HG02973 (cell line): ENCODE data around the gene VKORC1L1.
"Not testable (repeated sequence)": the region's sequence is repeated elsewhere in the genome, so short reads cannot be mapped to it uniquely, and the experiment has no call there.

Experiments used
- ATAC-seq: cut with Tn5 transposase; IDR thresholded peaks from one replicate; pipeline ENCODE4 v1.9.1; 2021; ENCODE audit warnings: moderate library complexity; ENCODE audit not compliant: unreplicated experiment

Gene VKORC1L1

DNA sequence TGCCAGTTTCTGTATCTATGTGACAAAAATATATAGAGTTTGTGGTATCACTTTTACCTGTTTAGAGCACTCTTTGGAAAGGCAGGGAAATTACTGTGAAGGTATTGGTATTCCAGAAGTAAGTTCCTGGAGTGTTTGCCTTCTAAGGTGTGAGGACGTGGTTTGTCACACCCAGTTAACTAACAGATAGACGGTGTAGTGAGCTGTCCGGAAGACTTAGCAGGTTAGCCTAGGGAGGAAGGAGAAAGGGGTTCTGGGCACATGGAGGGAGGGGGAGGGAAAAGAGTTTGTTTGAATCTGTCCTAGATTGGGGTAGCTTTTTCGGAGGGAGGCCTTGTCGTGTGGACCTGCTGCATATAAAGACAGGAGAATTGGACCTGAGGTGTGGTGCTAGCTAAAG is 7.4 kb downstream of the VKORC1L1 start:
- ATAC-seq = not testable (repeated sequence)

DNA sequence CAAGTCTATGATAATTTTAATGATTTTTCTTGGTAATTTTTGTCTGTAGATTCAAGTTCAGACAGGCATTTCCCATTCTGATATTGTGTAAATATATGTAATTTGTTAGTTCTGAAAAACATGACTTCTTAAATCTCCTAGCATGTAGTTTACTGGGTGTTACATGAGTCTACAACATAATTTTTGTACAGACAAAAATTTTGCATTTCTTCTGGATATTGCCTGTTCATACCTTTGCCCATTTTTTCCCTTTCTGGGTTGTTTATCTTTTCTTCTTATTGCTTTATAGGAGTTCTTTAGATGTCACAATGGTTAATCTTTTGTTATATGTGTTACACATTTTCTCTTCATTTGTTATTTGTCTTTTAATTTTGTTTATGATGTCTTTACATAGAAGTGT is 12.1 kb downstream of the VKORC1L1 start:
- not testable (repeated sequence) for ATAC-seq

DNA sequence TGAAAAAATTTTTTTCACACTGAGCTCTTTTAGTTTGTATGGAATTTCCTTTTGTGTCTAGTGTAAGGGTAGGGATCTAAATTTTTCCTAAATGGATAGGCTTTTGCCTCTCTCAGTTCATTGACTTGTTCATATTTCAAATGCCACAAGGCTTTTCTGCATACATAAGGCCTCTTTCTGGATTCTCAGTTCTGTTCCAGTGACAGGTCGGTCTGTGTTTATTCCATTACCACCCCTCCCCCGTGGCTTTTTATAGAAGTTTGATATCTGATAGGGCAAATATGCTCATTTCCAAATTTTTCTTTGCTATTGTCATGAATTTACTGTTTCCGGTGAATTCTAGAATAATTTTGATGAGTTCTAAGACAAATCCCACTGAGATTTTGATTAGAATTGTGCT is 12.7 kb downstream of the VKORC1L1 start:
- ATAC-seq = not testable (repeated sequence)

DNA sequence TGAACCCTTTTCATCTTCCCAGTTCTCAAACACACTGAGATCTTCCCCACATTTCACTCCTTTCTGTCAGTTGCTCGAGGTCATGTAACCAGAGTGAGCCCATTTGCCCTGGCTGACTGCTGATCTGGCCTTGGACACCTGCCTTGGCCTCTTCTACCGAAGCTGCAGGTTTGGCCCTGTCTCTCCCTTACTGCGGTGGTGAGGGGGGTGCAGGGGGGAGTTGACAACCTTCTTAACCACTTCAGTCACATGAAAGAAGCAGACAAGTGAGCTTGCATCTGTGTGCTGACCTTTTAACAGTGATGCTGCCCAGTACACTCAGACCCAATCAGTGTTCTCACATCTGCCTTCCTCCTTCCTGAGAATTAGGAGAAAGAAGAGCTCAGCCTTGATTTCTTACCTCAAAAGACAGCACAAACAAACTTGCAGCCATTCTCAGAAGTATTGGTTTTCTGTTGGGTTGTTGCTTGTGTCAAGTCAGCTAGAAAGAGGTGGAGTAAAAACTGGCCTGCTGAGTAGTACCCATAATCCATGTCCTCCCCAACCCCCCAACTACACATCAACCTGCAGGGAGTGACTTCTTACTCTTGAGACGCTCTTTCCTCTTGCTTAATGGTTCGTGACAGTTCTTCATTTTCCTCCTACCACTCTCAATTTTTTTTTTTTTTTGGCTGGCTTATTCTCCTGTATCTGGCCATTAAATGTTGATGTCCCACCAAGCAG is 15.7 kb downstream of the VKORC1L1 start:
- not testable (repeated sequence) for ATAC-seq

DNA sequence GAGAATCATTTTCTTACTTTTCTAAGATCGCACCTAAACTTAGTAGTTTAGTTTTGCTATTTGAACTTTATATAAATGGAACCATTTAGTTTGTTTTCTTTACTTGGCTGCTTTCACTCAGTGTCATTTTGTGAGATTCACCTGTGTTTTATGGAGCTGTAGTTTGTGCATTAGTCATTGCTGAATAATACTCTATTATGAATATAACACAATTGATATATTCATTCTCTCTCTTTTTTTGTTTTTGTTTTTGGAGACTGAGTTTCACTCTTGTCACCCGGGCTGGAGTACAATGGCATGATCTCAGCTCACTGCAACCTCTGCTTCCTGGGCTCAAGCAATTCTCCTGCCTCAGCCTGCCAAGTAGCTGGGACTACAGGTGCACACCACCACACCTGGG is 16.8 kb downstream of the VKORC1L1 start:
- not testable (repeated sequence) for ATAC-seq

DNA sequence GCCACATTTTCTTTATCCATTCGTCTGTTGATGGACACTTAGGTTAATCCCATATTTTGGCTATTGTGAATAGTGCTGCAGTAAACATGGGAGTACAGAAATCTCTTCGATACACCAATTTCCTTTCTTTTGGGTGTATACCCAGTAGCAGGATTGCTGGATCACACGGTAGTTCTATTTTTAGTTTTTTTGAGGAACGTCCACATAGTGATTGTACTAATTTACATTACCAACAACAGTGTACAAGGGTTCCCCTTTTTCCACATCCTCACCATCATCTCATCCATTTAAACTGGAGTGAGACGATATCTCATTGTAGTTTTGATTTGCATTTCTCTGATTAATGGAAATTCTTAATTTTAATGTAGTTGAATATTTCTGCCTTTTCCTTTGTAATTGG is 19.3 kb downstream of the VKORC1L1 start:
- ATAC-seq = no peak

DNA sequence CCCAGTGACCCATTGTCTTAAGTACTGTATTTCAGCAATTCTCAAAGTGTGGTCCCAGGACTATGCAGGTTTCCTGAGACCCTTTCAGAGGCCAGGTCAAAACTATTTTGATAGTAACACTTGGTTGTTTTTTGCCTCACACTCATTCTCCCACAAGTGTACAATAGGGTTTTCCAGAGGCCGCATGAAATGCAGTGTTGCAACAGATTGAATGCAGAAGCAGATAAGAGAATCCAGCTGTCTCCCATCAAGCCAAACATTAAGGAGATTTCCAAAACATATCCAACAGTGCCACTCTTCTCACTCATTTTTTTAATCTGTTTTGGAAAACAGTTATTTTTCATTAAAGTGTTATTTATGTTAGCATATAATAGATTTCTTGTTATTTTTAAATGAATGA is 20.0 kb downstream of the VKORC1L1 start:
- ATAC-seq = no peak

DNA sequence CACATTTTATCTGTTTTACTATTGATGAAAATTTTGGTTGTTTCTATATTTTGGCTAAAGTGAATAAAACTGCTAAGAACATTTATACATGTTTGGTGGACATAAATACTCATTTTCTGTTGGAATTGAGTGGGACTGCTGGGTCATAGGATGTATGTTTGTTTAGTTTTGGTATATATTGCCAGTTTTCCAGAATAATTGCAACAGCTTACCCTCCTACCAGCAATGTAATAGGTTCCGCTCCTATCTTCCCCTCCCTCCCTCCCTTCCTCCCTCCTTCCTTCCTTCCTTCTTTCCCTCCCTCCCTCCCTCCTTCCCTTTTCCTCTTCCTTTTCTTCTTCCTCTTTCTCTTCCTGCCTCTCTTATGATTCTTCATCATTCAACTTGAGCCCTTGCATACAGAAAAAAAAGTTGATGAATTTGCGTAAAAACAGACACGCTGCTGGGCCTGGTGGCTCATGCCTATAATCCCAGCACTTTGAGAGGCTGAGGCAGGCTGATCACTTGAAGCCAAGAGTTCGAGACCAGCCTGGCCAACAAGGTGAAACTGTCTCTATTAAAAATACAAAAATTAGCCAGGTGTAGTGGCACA is 23.5 kb downstream of the VKORC1L1 start:
- no peak for ATAC-seq

DNA sequence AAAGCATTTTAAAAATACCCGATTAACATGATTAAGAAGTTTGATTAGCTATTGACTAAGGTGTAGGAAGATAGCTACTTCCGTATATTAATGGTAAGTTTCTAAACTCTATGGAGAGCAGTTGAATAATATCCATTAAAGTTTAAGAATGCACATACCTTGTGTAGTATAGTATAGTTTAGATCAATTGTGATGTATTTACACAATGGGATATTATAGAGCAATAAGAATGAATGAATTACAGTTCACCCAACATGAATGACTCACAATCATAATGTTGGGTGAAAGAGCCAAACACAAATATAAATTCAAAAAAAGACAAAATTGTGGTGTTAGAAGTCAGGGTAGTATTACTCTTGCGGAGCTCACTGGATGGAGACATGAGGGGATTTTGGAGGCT is 24.4 kb downstream of the VKORC1L1 start:
- ATAC-seq = not testable (repeated sequence)

DNA sequence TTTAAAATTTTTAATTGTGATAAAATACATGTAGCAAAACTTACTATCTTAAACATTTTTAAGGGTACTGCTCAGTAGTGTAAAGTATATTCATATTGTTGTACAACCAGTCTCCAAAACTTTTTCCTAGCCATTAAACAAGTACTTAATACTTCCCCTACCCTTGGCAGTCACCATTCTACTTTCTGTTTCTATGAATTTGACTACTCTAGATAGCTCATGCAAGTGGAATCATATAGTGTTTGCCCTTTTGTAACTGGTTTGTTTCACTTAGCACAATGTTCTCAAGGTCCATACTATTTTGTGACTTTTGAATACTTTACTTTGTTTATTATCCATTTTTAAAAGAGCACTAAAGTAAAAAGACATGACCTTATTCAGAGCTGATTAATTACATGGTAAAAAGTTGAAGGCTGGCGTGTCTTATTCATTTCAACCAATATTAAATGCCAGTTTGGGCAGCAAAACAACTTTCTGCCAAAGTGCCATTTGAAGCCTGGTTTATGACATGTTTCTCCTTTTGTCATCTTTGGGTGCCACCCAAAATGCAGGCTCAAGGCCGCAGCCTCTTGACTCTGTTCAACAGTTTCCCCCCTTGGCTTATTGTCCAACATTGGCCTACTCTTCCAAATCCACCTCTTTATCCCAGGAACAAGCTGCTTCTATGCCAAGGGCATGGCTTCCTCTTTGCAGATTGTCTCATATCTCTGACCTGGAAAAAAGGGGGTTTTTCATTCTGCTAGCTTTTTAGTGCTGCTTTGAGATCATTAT is 26.0 kb downstream of the VKORC1L1 start:
- peak; percentile 80 for ATAC-seq

DNA sequence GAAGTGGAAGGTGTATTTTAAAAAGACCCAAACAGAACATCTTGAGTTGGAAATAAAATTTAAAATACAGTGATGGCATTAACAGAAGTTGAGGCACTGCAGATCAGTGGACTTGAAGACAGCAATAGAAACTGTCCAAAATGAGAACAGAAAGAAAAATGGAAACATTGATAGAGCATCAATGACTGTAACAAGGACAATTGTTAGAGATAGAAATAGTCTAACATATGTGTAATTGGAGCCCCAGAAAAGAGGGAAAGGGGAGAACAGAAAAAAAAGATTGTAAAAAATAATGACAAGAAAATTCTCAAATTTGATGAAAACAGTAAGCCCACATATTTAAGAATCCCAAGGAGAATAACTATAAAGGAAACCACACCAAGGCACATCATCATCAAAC is 29.4 kb downstream of the VKORC1L1 start:
- no peak for ATAC-seq

DNA sequence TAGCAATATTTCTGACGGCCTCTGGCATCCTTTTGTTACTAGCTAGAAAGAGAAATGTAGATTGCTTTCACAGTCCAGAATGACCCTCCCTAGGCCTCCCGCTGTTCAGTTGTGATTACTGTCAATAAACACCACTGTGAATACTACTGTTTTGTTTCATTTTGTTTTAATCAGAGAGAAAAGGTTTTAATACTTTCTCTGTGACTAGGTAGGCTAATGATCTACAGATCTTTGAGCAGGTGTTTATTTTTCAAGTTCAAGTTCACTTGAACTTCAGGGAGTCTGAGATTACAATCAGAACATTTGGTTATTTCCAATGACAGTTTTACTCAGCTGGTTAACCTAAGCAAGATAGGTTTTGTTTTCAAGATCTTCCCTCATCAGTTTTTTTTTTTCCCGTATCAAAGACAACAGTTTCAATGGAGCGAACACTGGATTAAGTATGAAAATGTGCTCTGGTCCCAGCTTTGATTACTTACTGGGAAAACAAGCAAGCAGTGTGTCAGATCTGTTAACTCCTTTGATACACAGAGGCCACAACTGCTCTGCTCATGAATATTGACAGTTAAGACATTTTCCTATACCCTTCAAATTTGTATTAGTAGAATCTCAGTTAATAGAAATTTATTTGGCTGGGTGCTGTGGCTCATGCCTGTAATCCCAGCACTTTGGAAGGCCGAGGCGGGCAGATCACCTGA is 34.8 kb downstream of the VKORC1L1 start:
- ATAC-seq = no peak

DNA sequence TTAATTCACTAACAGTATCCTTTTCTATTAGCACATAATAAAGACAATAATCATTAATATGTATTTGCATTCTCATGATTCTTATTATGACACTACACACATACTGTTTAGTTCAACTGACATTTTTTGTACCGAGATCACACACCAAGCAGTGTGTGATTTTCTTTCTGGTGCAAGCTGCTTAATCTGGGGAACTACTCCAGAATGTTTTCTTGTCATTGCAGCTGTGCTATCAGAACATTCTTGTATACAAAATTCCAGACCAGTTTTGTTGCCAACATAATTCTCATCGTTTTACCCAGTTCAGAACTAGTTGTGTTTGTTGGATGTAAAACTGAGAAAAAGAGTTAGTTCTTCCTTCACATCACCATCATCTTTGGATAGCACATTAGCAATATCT is 37.4 kb downstream of the VKORC1L1 start:
- ATAC-seq = no peak

DNA sequence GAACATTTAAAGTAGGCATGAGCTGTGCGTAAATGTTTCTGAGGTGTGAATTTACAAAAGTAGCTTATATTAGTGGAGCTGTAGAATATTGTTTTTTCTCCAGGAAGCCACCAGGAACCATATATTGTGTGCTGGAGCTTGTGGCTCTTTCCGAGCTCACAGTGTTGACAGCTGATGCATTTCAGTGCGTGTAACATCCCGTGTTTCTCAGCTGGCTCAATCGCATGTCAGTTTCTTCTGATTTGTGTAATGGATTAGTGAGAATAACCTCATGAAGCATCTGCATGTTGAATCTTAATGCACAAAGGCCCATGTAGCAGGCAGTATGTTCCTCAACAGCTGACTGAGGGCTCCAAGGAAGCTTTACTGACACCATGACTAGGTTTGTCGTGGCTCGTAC is 39.4 kb downstream of the VKORC1L1 start:
- no peak for ATAC-seq

DNA sequence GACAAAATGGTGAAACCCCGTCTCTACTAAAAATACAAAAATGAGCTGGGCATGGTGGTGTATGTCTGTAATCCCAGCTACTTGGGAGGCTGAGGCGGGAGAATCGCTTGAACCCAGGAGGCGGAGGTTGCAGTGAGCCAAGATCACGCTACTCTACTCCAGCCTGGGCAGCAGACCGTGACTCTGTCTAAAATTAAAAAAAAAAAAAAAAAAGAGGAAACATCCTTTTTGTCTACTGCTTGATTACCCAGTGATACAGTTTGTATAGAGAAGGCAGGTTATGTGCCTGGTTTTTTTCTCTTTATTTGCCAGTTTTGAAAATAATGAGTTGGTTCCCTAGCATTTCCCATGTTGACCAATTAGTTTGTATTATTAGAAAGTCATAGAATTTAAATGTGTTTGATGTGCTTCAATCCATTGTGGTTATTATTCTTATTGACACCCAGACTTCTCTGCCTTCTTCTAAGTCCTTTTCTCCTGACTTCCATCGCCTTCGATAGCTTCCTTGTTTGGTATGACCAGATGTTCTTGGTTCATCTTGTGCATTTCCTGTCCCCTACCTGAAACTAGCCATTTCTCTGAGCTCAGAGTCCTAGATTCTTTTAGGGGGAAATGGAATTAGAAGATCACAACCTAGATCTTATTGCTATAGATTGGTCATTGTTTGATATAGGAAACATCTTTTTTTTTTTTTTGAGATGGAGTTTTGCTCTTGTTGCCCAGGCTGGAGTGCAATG is 43.2 kb downstream of the VKORC1L1 start:
- no peak for ATAC-seq

DNA sequence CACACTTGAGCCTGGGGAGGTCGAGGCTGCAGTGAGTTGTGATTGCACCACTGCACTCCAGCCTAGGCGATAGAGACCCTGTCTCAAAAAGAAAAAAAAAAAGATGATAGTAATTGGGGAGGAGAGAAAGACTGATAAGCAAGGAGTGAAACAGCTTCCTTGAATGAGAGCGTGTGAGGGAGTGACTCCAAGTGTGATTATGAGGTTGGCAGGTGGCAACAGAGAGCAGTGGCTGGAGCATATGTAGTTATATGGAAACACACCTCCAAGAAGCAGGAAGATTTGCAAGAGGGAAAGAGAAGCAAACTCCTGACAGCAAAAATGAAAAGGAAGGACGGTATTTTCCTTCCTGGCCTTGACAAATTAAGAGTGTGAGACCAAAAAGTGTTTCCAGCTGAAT is 50.4 kb downstream of the VKORC1L1 start:
- ATAC-seq = no peak

DNA sequence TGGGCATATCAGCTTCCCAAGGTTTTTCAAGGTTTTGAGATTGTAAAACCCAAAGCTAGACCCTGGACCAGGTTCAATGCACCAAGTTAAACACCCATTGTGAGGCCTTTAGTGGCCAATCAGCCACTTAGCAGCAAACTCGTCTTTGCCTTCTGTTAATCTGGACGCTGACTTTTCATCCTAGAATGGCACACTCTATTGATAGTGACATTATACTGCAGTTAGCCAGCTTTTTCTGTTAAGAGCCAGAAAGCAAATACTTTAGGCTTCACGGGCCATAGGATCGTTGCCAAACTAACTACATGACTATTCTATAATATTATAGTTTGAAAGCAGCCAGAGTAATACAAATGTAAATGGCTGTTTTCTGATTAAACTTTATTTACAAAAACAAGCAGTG is 51.3 kb downstream of the VKORC1L1 start:
- no peak for ATAC-seq

DNA sequence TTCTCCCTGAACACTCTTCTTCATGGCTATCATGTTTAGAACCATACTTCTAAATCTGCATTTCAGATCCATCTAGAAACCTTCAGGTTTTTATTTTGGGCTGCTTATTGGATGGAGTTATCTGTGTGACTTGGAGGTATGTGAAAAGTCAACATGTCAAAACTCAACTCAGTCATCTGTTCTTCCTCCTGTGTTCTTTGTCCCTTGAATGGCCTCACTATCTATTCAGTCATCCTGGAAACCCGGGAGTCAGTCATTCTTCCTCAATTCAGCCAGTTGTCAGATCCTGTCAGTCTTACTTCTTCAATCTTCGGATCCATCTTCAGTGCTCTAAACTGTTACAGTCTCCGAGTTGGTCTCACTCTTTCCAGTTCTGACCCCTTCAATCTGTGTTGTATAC is 52.2 kb downstream of the VKORC1L1 start:
- no peak for ATAC-seq

DNA sequence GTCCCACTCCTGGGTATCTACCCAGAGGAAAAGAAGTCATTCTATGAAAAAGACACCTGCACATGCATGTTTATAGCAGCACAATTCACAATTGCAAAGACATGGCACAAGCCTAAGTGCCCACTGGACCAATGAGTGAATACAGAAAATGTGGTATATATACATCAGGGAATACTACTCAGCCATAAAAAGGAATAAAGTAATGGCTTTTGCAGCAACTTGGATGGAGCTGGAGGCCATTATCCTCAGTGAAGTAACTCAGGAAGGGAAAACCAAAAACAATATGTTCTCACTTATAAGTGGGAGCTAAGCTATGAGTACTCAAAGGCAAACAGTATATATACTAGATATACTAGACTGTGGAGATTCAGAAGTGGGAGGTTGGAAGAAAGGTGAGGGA is 53.7 kb downstream of the VKORC1L1 start:
- no peak for ATAC-seq

DNA sequence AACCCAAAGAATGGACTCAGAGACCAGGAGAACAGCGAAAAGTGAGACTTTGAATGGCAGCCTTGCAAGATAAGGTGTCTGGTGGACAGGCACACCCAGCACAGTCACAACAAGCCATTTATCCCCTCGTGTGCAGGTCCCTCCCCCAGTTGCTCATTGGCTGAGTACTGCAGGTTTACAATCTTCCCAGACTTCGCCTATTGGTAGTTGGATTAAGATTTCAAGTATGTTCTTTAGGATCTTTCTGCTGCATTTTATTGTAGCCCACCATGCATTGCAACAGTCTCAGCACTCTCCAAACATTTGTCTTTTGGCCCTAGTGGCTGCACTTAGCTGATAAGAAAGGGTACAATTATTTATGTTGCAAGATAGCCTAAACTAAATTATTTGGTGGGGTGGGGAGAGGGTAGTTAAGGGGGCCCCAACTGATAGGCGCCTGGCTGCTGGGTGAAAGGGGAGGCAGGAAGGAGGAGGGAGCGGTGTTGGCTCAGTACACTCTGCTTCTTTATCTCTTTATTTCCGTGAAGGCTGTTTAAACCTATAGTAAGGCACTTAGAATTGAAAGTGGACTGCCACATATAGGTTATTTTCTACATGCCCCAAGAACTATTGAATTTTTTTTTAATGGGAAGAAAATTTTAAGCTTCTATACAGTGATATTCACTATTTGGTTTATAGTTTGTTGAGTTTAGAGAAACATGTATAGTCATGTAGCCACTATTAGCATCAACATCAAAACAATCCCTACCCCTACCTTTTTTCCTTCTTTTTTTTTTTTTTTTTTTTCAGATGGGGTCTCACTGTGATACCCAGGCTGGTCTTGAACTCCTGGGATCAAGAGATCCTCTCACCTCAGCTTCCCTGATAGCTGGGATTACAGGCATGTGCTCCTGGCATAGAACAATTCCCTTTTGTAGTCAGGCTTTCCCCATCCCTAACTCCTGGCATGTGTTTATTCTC is 54.9 kb downstream of the VKORC1L1 start:
- ATAC-seq = no peak
